Osteoblast (primary cell): Measurements from ENCODE around the gene METTL15. TPM values are rescaled to one million over a fixed set of nuclear protein-coding genes. Genes with fewer than 3 reads are reported as not detected.
"Not testable (repeated sequence)": the region's sequence is repeated elsewhere in the genome, so short reads cannot be mapped to it uniquely, and the experiment has no call there.

Source experiments
- DNase-seq: peaks from one replicate; pipeline ENCODE4 v3.0.0; 2011; ENCODE audit warnings: low spot score, mixed read lengths; ENCODE audit not compliant: insufficient read length; ENCODE audit errors: missing footprints
- H2AFZ ChIP-seq: 2 replicates; pipeline ENCODE4 v1.6.0; 2011; ENCODE audit warnings: mild to moderate bottlenecking, low read length
- H3K27ac ChIP-seq: 2 replicates; pipeline ENCODE4 v1.5.1; 2011; ENCODE audit warnings: mild to moderate bottlenecking, low read depth, low read length, moderate library complexity
- H3K27me3 ChIP-seq: 2 replicates; pipeline ENCODE4 v1.6.0; 2012; ENCODE audit warnings: mild to moderate bottlenecking, control low read depth, inconsistent platforms, low read length, moderate library complexity; ENCODE audit not compliant: insufficient read depth
- H3K36me3 ChIP-seq: 2 replicates; pipeline ENCODE4 v1.5.1; 2011; ENCODE audit warnings: mild to moderate bottlenecking, low read length, control low read depth, moderate library complexity; ENCODE audit not compliant: insufficient read depth
- H3K4me1 ChIP-seq: 2 replicates; pipeline ENCODE4 v1.5.1; 2011; ENCODE audit warnings: mild to moderate bottlenecking, low read length, control low read depth, moderate library complexity; ENCODE audit not compliant: insufficient read depth
- H3K4me2 ChIP-seq: 2 replicates; pipeline ENCODE4 v1.6.0; 2011; ENCODE audit warnings: mild to moderate bottlenecking, low read length; ENCODE audit not compliant: insufficient read depth
- H3K4me3 ChIP-seq: fragments of 200-600 bp; sonication (generic); 3 replicates; pipeline ENCODE4 v1.5.1; 2012; ENCODE audit warnings: mild to moderate bottlenecking, low read length, inconsistent platforms; ENCODE audit not compliant: insufficient read depth
- H3K79me2 ChIP-seq: 2 replicates; pipeline ENCODE4 v1.6.0; 2012; ENCODE audit warnings: mild to moderate bottlenecking, low read length, control low read depth, inconsistent platforms; ENCODE audit not compliant: insufficient read depth
- H3K9me3 ChIP-seq: 2 replicates; pipeline ENCODE4 v1.5.1; 2011; ENCODE audit warnings: low read depth, low read length, control low read depth
- H4K20me1 ChIP-seq: 2 replicates; pipeline ENCODE4 v1.6.0; 2012; ENCODE audit warnings: mild to moderate bottlenecking, low read length, control low read depth; ENCODE audit not compliant: insufficient read depth
- total RNA-seq: library from RNA; depleted of rRNA; stranded (reverse); fragments of >200 nt; gene quantifications from 2 replicates; pipeline ENCODE4 v1.2.3, GENCODE V29; 2012
- TF ChIP-seq, protein P1 (sequence below): IDR thresholded peaks from 2 replicates; pipeline ENCODE4 v1.5.1; 2011; ENCODE audit warnings: mild to moderate bottlenecking, low read depth, low read length, moderate library complexity; ENCODE audit errors: extremely low read depth

METTL15 gene
- total RNA-seq, 1 donor, result 13.4 TPM

- Histone ChIP-seq H3K9me3 (no peaks in the 10 kb centered on the region), H3K79me2 (no peaks in the 10 kb centered on the region), H4K20me1 (no peaks in the 10 kb centered on the region), H3K27ac (no peak overlapping the region), H3K4me2 (no peak overlapping the region), H2AFZ (no peak overlapping the region), H3K27me3 (no peaks in the 10 kb centered on the region), H3K4me3 (no peak overlapping the region), H3K36me3 (no peaks in the 10 kb centered on the region), H3K4me1 (no peaks in the 10 kb centered on the region)
- no peak for DNase-seq
- TF ChIP-seq, protein P1, sequence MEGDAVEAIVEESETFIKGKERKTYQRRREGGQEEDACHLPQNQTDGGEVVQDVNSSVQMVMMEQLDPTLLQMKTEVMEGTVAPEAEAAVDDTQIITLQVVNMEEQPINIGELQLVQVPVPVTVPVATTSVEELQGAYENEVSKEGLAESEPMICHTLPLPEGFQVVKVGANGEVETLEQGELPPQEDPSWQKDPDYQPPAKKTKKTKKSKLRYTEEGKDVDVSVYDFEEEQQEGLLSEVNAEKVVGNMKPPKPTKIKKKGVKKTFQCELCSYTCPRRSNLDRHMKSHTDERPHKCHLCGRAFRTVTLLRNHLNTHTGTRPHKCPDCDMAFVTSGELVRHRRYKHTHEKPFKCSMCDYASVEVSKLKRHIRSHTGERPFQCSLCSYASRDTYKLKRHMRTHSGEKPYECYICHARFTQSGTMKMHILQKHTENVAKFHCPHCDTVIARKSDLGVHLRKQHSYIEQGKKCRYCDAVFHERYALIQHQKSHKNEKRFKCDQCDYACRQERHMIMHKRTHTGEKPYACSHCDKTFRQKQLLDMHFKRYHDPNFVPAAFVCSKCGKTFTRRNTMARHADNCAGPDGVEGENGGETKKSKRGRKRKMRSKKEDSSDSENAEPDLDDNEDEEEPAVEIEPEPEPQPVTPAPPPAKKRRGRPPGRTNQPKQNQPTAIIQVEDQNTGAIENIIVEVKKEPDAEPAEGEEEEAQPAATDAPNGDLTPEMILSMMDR, result no peak
These were observed 181.3 kb downstream of the METTL15 start for GRCh38 chr11:28289444-28289843.

DNA sequence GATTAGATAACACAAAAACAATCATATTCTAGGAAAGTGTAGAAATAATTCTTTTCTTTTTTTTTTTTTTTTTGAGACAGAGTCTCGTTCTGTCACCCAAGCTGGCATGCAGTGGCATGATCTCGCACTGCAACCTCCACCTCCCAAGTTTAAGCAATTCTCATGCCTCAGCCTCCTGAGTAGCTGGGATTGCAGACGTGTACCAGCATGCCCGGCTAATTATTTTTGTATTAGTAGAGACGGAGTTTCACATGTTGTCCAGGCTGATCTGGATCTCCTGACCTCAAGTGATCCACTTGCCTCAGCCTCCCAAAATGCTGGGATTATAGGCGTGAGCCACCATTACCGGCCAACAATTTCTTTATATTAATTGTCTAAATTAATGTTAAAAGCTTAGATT is 182.8 kb downstream of the METTL15 start:
- not testable (repeated sequence) for H3K79me2 ChIP-seq, H2AFZ ChIP-seq, H4K20me1 ChIP-seq, H3K9me3 ChIP-seq, H3K4me2 ChIP-seq, H3K4me3 ChIP-seq, H3K4me1 ChIP-seq, H3K27ac ChIP-seq, H3K27me3 ChIP-seq, H3K36me3 ChIP-seq, DNase-seq

- H3K79me2 ChIP-seq, result no peaks in the 10 kb centered on the region
- no peaks in the 10 kb centered on the region for H4K20me1 ChIP-seq
- no peak overlapping the region for H2AFZ ChIP-seq
- H3K27ac ChIP-seq, result no peak overlapping the region
- H3K36me3 ChIP-seq, result no peaks in the 10 kb centered on the region
- no peak for DNase-seq
- H3K4me2 ChIP-seq, result no peak overlapping the region
- TF ChIP-seq, protein P1, result no peak
- H3K4me1 ChIP-seq, result no peaks in the 10 kb centered on the region
- no peaks in the 10 kb centered on the region for H3K9me3 ChIP-seq
- no peaks in the 10 kb centered on the region for H3K27me3 ChIP-seq
- no peak overlapping the region for H3K4me3 ChIP-seq
These were observed 188.2 kb downstream of the METTL15 start for GRCh38 chr11:28296426-28296825.

DNA sequence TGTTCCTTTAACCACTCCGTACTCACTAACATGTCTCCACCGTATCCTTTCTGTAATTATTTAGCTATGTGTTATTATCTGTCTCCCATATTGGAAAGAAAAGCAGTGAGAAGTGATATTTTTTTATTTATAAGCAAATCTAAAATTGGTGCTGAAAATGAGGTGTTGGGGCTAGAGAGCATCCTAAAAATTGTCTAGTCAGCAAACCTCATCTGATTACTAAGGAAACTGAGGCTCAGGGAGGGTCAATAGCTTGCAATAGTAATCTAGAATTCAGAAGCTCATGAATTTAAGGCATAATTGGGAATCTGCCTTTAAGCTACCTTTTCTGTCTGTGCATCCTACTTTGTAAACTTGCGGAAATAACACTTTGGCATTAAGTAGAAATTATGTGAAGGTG is 190.0 kb downstream of the METTL15 start:
- no peak overlapping the region for H3K4me2 ChIP-seq
- no peaks in the 10 kb centered on the region for H3K9me3 ChIP-seq
- no peaks in the 10 kb centered on the region for H3K27me3 ChIP-seq
- no peaks in the 10 kb centered on the region for H4K20me1 ChIP-seq
- no peak overlapping the region for H2AFZ ChIP-seq
- TF ChIP-seq, protein P1, result no peak
- H3K27ac ChIP-seq, result no peak overlapping the region
- no peaks in the 10 kb centered on the region for H3K36me3 ChIP-seq
- no peaks in the 10 kb centered on the region for H3K79me2 ChIP-seq
- H3K4me1 ChIP-seq, result no peaks in the 10 kb centered on the region
- H3K4me3 ChIP-seq, result no peak overlapping the region
- DNase-seq, result no peak
